NCI-H146 (cell line): ENCODE measurements around the gene LRP1.

Source experiments
- DNase-seq: peaks from one replicate; lab custom pipeline; 2025; lab: John Stamatoyannopoulos, UW

LRP1 gene

DNA sequence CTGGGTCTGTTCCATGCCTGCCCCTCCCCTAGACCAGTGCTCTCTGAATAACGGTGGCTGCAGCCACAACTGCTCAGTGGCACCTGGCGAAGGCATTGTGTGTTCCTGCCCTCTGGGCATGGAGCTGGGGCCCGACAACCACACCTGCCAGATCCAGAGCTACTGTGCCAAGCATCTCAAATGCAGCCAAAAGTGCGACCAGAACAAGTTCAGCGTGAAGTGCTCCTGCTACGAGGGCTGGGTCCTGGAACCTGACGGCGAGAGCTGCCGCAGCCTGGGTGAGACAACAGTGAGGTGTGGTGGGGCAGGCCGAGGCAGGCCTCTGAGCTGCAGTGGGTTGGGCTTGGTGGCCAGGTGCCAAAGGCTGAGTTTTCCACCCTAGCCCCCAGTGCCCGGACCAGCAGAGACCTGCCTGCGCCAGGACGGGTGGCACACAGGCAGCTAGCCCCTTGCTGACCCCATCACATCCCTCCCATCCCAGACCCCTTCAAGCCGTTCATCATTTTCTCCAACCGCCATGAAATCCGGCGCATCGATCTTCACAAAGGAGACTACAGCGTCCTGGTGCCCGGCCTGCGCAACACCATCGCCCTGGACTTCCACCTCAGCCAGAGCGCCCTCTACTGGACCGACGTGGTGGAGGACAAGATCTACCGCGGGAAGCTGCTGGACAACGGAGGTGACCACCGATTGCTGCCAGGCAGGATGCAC lies 47.3 kb downstream of the LRP1 start:
- DNase-seq, result peak; percentile 90

DNA sequence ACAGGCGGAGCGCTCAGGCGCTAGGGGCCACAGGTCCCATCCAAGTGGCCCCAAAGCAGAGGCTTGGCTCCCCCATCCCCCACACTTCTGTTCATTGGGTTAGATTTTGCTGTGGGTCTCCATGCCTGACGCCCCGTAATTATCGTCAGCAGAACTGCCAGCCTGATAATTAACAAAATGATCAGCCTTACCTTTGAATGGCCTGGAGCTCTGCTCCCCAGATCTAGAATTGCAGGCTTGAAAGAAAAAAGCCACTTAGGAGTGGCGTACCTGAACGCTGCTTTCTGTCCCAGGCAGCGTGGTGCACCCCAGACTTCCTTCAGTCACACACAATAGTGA lies 47.8 kb downstream of the LRP1 start:
- no peak for DNase-seq

DNA sequence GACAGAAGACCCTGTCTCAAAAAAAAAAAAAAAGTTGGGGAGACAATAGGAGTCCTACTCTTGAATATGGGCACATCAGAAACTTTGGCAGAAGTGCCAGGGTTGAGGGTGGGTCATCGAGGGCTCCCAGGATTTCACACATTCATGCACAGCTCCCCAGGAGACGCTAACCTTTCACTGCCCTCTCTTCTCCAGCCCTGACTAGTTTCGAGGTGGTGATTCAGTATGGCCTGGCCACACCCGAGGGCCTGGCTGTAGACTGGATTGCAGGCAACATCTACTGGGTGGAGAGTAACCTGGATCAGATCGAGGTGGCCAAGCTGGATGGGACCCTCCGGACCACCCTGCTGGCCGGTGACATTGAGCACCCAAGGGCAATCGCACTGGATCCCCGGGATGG lies 48.6 kb downstream of the LRP1 start:
- no peak for DNase-seq

DNA sequence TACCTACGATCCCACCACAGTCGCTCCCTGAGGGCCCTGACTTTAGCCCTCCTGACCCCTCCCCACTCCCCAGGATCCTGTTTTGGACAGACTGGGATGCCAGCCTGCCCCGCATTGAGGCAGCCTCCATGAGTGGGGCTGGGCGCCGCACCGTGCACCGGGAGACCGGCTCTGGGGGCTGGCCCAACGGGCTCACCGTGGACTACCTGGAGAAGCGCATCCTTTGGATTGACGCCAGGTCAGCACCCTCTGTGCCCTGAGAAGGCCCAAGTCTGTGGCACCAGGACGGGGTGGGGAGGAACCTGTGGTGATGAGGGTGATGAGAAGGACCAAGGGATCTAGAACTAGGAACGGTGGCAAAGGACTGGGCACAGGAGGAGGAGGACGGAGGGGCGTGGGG lies 49.1 kb downstream of the LRP1 start:
- no peak for DNase-seq

DNA sequence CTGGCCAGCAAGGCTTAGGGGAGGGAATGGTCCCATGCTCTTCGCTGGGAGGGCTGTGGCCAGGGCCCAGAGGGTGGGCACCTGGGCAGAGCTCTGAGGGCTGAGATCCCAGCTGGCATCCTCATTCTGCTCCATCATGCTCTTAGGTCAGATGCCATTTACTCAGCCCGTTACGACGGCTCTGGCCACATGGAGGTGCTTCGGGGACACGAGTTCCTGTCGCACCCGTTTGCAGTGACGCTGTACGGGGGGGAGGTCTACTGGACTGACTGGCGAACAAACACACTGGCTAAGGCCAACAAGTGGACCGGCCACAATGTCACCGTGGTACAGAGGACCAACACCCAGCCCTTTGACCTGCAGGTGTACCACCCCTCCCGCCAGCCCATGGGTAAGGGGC lies 49.9 kb downstream of the LRP1 start:
- DNase-seq, result no peak

DNA sequence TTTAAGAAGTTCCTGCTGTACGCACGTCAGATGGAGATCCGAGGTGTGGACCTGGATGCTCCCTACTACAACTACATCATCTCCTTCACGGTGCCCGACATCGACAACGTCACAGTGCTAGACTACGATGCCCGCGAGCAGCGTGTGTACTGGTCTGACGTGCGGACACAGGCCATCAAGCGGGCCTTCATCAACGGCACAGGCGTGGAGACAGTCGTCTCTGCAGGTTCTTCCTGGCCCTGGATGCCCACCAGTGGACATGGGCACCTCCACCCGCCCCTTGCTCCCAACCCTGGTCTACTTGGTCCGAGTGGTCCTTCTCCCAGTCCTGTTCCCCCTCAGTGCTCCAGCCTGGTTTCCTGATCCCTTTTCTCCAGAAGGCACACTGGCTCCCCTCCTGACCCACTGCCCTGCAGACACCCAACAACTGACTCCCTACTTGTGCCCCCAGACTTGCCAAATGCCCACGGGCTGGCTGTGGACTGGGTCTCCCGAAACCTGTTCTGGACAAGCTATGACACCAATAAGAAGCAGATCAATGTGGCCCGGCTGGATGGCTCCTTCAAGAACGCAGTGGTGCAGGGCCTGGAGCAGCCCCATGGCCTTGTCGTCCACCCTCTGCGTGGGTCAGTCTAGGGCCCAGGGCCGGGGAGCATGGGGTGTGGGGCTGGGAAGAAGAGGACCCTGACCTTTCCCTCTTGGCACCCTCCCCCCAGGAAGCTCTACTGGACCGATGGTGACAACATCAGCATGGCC lies 51.2 kb downstream of the LRP1 start:
- DNase-seq, result no peak

DNA sequence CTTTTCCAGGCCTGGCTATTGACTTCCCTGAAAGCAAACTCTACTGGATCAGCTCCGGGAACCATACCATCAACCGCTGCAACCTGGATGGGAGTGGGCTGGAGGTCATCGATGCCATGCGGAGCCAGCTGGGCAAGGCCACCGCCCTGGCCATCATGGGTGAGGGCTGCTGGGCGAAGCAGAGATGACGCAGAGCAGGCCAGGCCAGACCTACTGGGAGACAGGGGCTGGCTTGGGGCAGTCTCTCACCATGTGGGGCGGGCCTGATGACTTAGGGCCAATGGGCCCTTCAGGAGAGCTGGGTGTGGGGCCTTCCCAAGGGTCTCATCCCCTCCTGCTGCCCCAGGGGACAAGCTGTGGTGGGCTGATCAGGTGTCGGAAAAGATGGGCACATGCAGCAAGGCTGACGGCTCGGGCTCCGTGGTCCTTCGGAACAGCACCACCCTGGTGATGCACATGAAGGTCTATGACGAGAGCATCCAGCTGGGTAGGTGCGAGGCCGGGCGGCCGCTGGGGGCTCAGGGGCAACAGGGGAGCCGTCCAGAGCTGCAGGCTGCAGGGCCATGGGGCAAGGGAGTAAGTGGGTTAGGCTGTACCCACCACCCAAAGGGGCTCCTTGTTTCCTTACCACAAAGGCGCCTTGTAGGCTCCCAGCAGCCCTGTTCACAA lies 52.2 kb downstream of the LRP1 start:
- no peak for DNase-seq

DNA sequence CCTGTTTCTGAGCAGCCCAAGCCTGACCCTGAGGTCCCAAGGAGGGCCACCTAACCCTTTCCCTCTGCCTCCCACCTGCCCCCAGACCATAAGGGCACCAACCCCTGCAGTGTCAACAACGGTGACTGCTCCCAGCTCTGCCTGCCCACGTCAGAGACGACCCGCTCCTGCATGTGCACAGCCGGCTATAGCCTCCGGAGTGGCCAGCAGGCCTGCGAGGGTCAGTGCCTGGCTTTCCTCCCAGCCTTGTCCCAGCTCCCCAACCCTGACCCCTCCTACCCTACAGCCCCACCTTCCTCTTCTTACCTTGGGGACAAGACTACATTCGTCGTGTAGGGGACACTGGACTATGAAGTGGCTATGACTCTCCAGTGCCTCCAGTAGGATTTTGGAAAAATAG lies 52.8 kb downstream of the LRP1 start:
- no peak for DNase-seq

DNA sequence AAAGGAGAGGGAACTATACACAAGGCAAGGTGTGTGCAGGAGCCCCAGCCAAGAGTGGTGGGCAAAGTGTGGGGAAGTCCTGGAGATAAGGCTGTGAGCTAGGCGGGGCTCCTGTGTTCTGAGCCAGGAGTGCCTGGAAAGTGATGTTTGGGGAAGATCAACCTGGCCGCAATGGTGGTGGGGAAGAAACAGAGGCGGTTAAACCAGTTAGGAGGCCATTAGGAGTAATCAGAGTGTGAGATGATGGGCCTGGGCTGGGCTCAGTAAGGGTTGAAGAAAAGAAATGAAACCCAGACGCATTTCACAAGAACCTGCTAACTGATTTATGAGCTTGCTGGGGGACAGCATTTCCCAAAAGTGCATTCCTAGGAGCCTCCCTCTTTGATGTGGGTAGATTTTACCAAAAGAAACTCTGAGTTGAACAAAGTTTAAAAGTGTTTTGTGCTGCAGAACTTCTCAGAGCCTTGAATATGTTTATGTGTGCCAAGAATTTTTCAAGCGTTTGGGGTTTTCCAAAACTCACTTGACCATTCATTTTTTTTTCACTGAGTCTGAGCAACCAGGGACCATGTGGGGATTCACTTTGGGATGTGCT lies 53.4 kb downstream of the LRP1 start:
- no peak for DNase-seq

DNA sequence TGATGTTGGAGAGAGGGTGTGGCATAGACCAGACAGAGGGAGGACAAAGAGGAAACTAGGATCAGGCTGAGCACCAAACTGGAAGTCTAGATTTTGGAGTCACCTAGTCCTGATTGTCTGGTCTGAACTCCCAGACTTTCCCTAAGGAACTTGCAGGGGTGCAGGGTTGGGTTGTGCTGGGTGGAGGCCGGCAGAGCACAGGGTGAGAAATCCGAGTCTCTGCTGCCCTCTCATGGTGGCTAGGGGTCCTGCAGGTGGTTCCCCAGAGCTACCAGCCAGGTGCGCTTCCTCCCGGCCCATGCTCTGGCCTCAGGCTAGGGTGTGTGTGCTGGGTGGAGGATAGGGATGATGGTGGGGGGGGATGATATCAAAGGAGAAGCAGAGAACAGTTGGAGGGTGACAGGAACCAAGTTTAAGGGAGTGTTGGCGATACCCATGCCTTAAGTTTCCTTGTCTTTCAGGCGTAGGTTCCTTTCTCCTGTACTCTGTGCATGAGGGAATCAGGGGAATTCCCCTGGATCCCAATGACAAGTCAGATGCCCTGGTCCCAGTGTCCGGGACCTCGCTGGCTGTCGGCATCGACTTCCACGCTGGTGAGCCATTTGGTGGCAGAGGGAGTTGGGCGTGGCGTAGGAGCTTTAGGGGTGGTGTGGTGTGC lies 54.8 kb downstream of the LRP1 start:
- DNase-seq, result peak; percentile 75

DNA sequence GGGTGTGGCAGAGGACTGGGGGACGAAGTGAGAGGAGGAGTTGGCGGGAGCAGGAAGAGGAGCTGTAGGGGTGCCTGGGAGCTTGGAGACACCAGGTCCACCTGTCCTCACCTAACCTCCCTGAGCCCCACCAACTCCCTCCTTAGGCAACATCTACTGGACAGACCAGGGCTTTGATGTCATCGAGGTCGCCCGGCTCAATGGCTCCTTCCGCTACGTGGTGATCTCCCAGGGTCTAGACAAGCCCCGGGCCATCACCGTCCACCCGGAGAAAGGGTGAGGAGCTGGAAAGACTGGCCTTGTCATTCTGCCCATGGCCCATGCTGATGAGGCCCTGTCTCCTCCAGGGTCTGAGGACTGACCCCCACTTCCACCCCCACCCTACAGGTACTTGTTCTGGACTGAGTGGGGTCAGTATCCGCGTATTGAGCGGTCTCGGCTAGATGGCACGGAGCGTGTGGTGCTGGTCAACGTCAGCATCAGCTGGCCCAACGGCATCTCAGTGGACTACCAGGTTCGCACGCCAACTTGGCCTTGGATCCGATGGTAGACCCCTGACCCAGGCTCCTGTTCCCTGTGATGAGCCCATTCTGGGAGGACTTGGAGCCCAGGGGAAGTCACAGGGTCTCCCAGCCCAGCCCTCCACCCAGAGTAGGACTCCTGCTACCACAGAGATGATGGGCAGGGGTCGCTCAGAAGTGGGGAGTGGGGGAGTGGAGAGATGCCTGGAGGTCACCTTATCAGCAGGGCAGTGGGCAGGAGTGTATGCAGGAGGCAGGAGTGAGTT lies 55.8 kb downstream of the LRP1 start:
- no peak for DNase-seq

DNA sequence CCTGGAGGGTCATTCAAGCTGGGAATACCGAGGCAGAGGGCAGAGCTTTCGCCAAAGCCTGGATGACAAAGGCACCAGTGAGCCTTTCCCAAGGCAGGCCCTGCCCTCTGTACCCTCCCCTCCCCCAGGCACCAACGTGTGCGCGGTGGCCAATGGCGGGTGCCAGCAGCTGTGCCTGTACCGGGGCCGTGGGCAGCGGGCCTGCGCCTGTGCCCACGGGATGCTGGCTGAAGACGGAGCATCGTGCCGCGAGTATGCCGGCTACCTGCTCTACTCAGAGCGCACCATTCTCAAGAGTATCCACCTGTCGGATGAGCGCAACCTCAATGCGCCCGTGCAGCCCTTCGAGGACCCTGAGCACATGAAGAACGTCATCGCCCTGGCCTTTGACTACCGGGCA lies 57.1 kb downstream of the LRP1 start:
- DNase-seq, result no peak

DNA sequence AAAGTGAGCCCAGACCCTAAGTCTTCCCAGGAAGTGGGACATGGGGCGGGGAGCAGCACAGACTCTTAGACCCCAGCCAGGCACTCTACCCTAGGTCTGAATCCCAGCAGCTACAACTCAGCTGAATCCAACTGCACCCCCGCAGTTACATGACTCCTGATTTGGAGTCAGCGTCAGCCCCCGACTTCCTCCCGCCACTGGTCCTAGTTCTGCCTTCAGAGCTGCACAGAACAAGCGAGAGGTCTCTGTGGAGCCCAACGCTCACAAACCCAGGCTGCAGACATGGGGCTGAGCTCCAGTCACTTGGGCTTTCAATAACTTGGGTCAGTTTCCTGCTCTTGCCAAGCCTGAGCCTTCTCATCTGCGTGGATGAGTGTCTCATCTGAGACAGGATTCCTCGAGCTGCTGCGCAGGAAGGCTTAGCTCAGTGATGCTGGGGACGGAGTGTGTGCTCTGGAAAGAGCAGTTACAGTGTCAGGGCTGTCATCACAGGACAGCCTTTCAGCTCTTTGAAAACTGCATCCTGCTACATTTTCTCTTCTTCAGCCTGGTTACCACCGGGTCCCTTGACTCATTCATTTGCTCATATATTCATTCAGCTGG lies 57.7 kb downstream of the LRP1 start:
- no peak for DNase-seq

DNA sequence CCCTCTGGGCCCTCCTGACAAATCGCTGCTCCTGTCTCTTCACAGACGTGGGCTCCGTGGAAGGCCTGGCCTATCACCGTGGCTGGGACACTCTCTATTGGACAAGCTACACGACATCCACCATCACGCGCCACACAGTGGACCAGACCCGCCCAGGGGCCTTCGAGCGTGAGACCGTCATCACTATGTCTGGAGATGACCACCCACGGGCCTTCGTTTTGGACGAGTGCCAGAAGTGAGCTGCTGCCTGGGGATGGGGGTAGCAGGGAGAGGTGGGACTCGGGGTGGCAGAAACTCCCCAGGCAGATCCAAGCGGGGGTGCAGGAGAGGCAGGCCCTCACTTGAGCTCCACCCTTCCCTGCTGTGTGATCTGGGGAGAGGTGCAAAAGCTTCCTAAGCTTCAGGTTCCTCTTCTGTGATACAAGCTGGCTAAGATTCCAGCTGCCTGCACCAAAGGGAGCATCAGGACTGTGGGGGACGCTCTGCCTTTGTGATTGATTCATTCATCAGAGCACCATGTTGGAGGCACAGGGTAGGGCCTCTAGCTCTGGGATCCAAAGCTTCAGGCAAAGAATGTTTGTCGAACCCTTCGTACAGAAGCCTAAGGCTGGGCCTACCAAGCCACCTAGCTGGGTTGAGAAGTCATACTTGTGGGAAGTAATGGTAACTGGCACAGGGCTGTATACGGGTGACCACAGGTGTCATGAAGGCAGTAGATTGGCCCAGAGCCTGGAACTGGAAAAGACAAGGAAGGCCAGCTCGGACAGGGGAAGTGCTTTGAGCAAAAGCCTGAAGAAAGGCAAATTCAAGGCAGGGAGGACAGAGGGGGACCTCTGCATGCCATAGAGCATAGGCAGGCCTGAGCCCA lies 59.2 kb downstream of the LRP1 start:
- no peak for DNase-seq

DNA sequence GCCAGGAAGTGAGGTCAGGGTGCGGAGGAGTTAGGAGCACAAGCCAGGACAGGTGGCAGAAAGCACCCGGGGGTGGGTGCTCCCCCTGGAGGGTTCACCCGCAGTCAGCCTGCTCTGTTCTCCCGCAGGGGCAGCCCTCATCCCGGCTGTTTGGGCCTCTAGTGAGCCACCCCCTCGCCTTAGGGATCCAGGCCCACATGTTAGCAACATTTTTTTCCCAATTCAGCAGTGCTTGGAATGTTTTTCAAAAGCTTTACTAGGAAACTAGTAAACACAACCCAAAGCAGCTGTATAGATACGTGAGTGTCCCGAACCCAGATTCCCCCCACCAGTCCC lies 59.8 kb downstream of the LRP1 start:
- no peak for DNase-seq

DNA sequence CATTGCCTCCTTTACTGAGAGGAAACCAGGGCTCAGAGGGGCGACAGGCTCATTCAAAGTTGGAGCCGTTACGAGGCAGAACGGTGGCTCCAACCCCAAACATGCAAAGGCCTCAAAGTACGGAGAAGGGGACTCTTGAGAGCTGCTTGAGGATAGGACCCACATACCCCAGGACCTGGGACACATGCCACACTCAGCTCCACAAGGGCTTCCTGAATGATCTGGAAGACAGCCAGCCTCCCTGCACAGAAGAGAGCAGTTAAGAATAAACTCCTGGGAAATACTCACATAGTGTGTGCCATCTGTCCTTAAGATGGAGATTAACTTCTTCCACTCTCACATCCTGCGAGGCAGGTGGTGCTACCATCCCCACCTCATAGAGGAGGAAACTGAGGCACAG lies 61.8 kb downstream of the LRP1 start:
- no peak for DNase-seq

DNA sequence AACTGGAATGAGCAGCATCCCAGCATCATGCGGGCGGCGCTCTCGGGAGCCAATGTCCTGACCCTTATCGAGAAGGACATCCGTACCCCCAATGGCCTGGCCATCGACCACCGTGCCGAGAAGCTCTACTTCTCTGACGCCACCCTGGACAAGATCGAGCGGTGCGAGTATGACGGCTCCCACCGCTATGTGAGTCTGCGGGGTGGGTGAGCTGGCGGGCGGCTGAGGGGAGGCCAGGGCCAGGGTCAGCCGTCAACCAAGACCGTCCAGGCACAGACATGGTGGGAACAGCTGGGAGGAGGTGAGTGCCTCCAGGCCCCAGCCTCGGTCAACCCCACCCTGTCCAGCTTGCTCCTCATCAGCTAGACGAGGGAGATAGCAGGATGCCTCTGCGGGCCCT lies 62.5 kb downstream of the LRP1 start:
- no peak for DNase-seq

DNA sequence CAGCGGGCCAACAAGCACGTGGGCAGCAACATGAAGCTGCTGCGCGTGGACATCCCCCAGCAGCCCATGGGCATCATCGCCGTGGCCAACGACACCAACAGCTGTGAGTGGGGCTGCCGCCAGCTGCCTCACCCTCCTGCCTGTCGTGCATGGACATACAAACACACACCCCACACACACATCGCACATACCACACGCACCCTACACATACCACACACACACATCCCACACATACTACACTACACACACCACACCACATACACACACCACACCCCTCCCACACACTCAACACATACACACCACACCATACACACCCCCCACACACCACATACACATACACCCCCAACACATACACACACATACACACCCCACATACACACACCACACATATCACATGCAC lies 63.1 kb downstream of the LRP1 start:
- no peak for DNase-seq

DNA sequence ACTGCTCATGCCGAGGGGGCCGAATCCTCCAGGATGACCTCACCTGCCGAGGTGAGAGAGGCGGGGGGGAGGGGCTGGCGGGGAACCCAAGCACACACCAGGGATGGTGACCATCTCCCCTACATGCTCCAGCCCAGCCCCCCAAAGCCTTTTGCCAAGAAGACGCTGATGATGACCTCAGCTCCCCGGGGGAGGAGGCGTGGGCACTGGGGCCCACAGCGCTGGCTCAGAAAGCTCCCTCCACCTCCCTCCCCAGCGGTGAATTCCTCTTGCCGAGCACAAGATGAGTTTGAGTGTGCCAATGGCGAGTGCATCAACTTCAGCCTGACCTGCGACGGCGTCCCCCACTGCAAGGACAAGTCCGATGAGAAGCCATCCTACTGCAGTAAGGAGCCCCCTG lies 64.6 kb downstream of the LRP1 start:
- no peak for DNase-seq

DNA sequence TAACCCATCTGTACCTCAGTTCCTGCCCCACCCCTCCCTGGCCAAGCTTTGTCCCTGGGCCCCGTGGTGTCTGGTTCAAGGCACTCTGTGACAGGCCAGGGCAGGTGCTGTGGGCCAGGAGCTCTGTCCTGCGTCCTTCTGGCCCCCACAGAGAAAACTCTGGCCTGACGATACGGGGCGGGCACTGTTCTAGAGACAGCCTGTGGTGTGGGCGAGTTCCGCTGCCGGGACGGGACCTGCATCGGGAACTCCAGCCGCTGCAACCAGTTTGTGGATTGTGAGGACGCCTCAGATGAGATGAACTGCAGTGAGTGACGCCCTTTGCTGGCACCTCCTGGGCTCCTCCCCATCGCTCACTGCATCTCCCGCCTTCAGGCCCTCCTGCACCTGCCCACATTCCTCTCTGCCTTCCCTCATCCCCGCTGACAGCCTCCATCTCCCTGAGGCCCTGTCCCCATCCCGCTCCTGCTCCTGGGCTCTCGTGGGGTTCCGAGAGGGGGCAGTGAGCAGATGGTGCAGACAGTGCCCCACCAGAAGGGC lies 65.5 kb downstream of the LRP1 start:
- DNase-seq, result no peak
